OCI-LY1 (cell line): Measurements from ENCODE around the gene GNRH2.

Source experiments
- H2AFZ ChIP-seq: fragments of 200-600 bp; sonication (generic), shearing (Covaris generic); 2 replicates; pipeline ENCODE4 v1.6.0; 2014; ENCODE audit warnings: antibody characterized with exemption, mild to moderate bottlenecking, low read length
- H3F3A ChIP-seq: fragments of 200-600 bp; sonication (generic), shearing (Covaris generic); 2 replicates; pipeline ENCODE4 v1.6.0; 2014; ENCODE audit warnings: mild to moderate bottlenecking, antibody characterized with exemption, low read length, moderate library complexity; ENCODE audit not compliant: insufficient read depth
- H3K27ac ChIP-seq: fragments of 200-600 bp; sonication (generic); 2 replicates; pipeline ENCODE4 v1.5.1; 2014; ENCODE audit warnings: low read length, mixed run types, mild to moderate bottlenecking, low read depth; ENCODE audit not compliant: poor library complexity, severe bottlenecking
- H3K27me3 ChIP-seq: fragments of 200-600 bp; sonication (generic); 2 replicates; pipeline ENCODE4 v1.6.0; 2014; ENCODE audit warnings: antibody characterized with exemption, mild to moderate bottlenecking, low read length, moderate library complexity; ENCODE audit not compliant: insufficient read depth
- H3K36me3 ChIP-seq: fragments of 200-600 bp; sonication (generic); 2 replicates; pipeline ENCODE4 v1.6.1; 2014; ENCODE audit warnings: mild to moderate bottlenecking, antibody characterized with exemption, low read length, moderate library complexity, mixed read lengths; ENCODE audit not compliant: insufficient read depth
- H3K4me1 ChIP-seq: fragments of 200-600 bp; sonication (generic); 2 replicates; pipeline ENCODE4 v1.5.1; 2014; ENCODE audit warnings: mild to moderate bottlenecking, low read length, moderate library complexity; ENCODE audit not compliant: insufficient read depth, severe bottlenecking
- H3K4me2 ChIP-seq: fragments of 200-600 bp; sonication (generic), shearing (Covaris generic); 2 replicates; pipeline ENCODE4 v1.6.1; 2014; ENCODE audit warnings: low read length
- H3K4me3 ChIP-seq: fragments of 200-600 bp; sonication (generic); 2 replicates; pipeline ENCODE4 v1.5.1; 2014; ENCODE audit warnings: low read length, low read depth, mild to moderate bottlenecking, mixed read lengths; ENCODE audit not compliant: poor library complexity, severe bottlenecking
- H3K79me2 ChIP-seq: fragments of 200-600 bp; shearing (Covaris generic); 2 replicates; pipeline ENCODE4 v1.6.1; 2016; ENCODE audit warnings: mixed run types, low read length, mixed read lengths; ENCODE audit not compliant: insufficient read depth
- H3K9ac ChIP-seq: fragments of 200-600 bp; sonication (generic), shearing (Covaris generic); 2 replicates; pipeline ENCODE4 v1.6.1; 2014; ENCODE audit warnings: mild to moderate bottlenecking, low read length, mixed read lengths
- H3K9me2 ChIP-seq: fragments of 200-600 bp; sonication (generic), shearing (Covaris generic); 2 replicates; pipeline ENCODE4 v1.6.1; 2014; ENCODE audit warnings: low read depth, mild to moderate bottlenecking, low read length, mixed read lengths
- H3K9me3 ChIP-seq: fragments of 200-600 bp; shearing (Covaris generic); 2 replicates; pipeline ENCODE4 v1.6.1; 2014; ENCODE audit warnings: low read length, mixed read lengths
- H4K20me1 ChIP-seq: fragments of 200-600 bp; sonication (generic), shearing (Covaris generic); 2 replicates; pipeline ENCODE4 v1.6.0; 2016; ENCODE audit warnings: mild to moderate bottlenecking, low read length; ENCODE audit not compliant: insufficient read depth
- CTCF ChIP-seq: fragments of 200-600 bp; sonication (generic), shearing (Covaris generic); IDR thresholded peaks from 2 replicates; pipeline ENCODE4 v1.5.1; 2017; ENCODE audit warnings: mild to moderate bottlenecking, antibody characterized with exemption, low read length, moderate library complexity, mixed read lengths
- EZH2 ChIP-seq: fragments of 200-600 bp; sonication (generic), shearing (Covaris generic); IDR thresholded peaks from 2 replicates; pipeline ENCODE4 v1.8.0; 2017; ENCODE audit warnings: borderline replicate concordance, mixed run types, mild to moderate bottlenecking, antibody characterized with exemption, low read length, moderate library complexity, mixed read lengths

Gene GNRH2, protein sequence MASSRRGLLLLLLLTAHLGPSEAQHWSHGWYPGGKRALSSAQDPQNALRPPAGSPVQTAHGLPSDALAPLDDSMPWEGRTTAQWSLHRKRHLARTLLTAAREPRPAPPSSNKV

DNA sequence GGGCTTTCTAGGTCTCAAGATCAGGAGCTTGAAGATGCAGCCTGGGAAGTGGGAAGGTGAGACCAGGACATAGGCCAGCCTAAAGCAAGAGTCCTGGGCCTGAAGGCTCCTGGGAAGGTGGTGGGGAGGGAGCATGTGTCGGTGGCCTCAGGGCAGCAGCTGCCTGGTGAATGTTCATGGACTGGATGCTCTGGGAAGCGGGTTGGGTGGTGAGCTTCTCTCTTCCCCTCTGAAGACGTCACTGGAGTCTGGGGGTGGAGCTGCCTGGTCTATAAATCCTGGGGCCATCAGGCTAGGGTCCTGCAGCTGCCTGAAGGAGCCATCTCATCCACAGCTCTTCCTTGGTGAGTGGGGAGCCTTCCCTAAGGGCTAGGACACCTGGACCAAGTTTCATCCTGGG is at the start of gene GNRH2:
TSS of gene GNRH2 (plus strand) at position 301 of the 400 bp plus-strand sequence. CDS start 793 bp downstream, outside the sequence.
- H3K9me3 ChIP-seq: no peaks in the 10 kb centered on the region
- H4K20me1 ChIP-seq: no peaks in the 10 kb centered on the region
- peaks cover 19% of the 10 kb centered on the region for H3K4me1 ChIP-seq
- peaks cover 5% of the 10 kb centered on the region; the same call in 1 of the 2 replicates for H3K79me2 ChIP-seq
- no peak within 1 kb of the TSS for H2AFZ ChIP-seq
- no peaks in the 10 kb centered on the region for H3F3A ChIP-seq
- TF ChIP-seq EZH2: no peak
- no peak for TF ChIP-seq CTCF
- H3K27me3 ChIP-seq: no peaks in the 10 kb centered on the region
- no peak within 1 kb of the TSS for H3K9ac ChIP-seq
- peaks cover 30% of the 10 kb centered on the region for H3K36me3 ChIP-seq
- H3K9me2 ChIP-seq: no peaks in the 10 kb centered on the region
- H3K27ac ChIP-seq: no peak within 1 kb of the TSS
- H3K4me3 ChIP-seq: no peak within 1 kb of the TSS
- no peak within 1 kb of the TSS for H3K4me2 ChIP-seq

- H3K4me1 ChIP-seq: no peaks in the 10 kb centered on the region
- no peaks in the 10 kb centered on the region for H4K20me1 ChIP-seq
- H3K4me2 ChIP-seq: no peak overlapping the region
- TF ChIP-seq CTCF (no peak), EZH2 (no peak)
- H2AFZ ChIP-seq: no peak overlapping the region
- no peaks in the 10 kb centered on the region for H3F3A ChIP-seq
- no peak overlapping the region for H3K27ac ChIP-seq
- H3K79me2 ChIP-seq: no peaks in the 10 kb centered on the region
- H3K9me2 ChIP-seq: no peaks in the 10 kb centered on the region
- no peak overlapping the region for H3K9ac ChIP-seq
- no peaks in the 10 kb centered on the region for H3K27me3 ChIP-seq
- peaks cover 40% of the 10 kb centered on the region; the same call in 1 of the 2 replicates for H3K36me3 ChIP-seq
- H3K4me3 ChIP-seq: no peak overlapping the region
- no peaks in the 10 kb centered on the region for H3K9me3 ChIP-seq
These were observed 47.6 kb upstream of the GNRH2 start for GRCh38 chr20:2995796-2996195.

- H3K4me3 ChIP-seq: no peak overlapping the region
These were observed 44.7 kb upstream of the GNRH2 start for GRCh38 chr20:2998728-2999127.

More at GRCh38 chr20:2998728-2999127, 44.7 kb upstream of the GNRH2 start:
- Histone ChIP-seq H3K27ac (no peak overlapping the region), H3K9me3 (no peaks in the 10 kb centered on the region), H3F3A (no peaks in the 10 kb centered on the region), H3K36me3 (peaks cover 19% of the 10 kb centered on the region; the same call in 1 of the 2 replicates), H4K20me1 (no peaks in the 10 kb centered on the region), H3K9ac (no peak overlapping the region), H2AFZ (no peak overlapping the region), H3K4me1 (no peaks in the 10 kb centered on the region), H3K79me2 (no peaks in the 10 kb centered on the region), H3K4me2 (no peak overlapping the region), H3K9me2 (no peaks in the 10 kb centered on the region), H3K27me3 (no peaks in the 10 kb centered on the region)
- TF ChIP-seq EZH2 (no peak), CTCF (no peak)
